HG03095 (cell line): ENCODE results near the gene MSRB2.
A peak's percentile ranks its signal among the peaks of the same experiment; 100 is the strongest.
"Not testable (repeated sequence)": the region's sequence is repeated elsewhere in the genome, so short reads cannot be mapped to it uniquely, and the experiment has no call there.

ENCODE experiments used
- ATAC-seq: cut with Tn5 transposase; IDR thresholded peaks from one replicate; pipeline ENCODE4 v1.9.1; 2021; ENCODE audit warnings: moderate library complexity; ENCODE audit not compliant: unreplicated experiment

MSRB2 gene

DNA sequence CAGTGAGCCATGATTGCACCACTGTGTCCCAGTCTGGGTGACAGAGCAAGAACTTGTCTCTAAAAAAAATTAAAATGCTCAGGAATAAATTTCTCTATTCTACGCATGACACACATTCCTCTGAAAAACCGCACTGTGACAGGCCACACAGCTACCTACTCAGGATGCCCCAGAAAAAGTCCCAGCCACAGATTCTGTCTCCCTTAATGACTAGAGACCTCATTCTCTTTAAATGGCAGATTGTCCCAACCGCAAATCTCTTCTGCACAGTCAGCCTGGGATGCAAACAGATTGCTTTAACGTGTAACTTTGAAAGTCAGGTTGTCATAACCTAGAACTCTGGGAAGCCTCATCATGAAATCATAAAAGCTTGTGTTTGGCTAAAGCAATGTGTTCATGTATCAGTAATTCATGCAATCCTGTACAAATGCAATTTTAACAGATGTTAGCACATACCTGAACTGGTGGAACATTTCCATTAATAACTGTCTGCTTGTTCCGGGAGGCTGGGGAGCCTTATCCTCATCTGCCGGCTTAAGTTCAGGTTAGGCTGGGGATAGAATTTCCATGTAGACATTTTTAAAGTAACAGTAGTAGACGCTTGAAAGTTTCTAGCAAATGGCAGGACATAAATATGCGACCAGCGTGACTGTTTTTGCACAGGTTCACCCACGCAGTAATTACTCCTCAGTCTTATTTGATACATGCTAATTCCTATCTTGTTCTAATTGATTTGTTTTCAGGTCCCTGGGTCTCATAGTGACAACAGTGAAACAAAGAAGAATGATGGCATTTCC lies 26.2 kb upstream of the MSRB2 start:
- no peak for ATAC-seq

GRCh38 chr10:23070092-23070912 lies 25.1 kb upstream of the MSRB2 start:
- peak; percentile 9 for ATAC-seq

DNA sequence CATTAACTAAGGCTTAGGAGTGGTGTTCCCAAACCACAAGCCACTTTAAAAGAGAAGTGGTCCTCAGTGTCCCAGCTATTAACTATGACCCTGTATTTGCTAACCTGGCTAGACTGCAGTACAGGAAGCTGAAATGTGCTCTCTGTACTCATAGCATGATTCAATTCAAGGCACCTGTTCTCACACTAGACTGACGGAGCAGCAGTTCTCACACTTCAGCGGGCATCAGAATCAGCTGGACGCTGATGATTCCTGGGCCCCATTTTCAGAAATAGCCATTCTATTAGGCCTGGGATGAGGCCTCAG lies 24.5 kb upstream of the MSRB2 start:
- peak; percentile 73 for ATAC-seq

- ATAC-seq: not testable (repeated sequence)
Observed at GRCh38 chr10:23072593-23072992, 22.8 kb upstream of the MSRB2 start.

DNA sequence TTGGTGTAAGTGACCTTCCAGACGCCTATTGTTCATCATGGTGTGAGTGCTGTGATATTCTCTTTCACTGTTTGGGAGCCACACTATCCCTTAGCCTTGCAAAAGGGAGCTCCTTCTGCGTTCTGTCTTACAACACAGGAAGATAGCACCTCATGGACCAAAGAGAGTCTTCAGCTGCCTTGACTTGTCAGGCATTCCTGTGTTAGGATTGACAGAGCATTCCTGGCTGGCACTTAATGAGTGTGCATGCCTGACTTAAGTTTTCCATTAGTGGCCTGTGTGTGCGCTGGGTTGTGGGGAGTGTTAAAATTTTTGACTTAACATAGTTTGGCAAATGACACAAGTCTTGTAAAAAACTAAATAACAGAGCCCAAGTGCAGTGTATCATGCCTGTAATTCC lies 21.9 kb upstream of the MSRB2 start:
- no peak for ATAC-seq

DNA sequence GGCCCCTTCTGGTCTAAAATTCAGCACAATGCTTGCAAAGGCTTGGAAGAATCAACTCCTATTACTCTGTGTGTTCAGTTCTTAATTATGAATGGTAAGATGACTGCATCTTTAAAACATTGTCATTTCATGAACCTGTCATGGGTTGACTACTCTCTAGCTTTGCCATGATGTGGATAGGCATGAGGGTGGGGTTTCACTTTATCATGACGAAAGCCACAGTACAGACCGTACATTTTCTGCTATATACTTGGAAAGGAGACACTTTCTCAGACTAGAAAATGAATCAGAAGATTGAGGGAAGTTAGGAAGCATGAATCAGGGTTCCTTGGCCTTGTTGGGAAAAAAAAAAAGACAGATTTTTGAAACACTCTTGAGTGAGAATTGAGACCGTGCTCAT lies 19.7 kb upstream of the MSRB2 start:
- no peak for ATAC-seq

GRCh38 chr10:23078114-23078513 lies 17.3 kb upstream of the MSRB2 start:
- ATAC-seq: no peak

- no peak for ATAC-seq
Observed at GRCh38 chr10:23079700-23080099, 15.7 kb upstream of the MSRB2 start.

- no peak for ATAC-seq
Observed at GRCh38 chr10:23080262-23080661, 15.1 kb upstream of the MSRB2 start.

GRCh38 chr10:23081221-23081750 lies 14.1 kb upstream of the MSRB2 start:
- no peak for ATAC-seq

DNA sequence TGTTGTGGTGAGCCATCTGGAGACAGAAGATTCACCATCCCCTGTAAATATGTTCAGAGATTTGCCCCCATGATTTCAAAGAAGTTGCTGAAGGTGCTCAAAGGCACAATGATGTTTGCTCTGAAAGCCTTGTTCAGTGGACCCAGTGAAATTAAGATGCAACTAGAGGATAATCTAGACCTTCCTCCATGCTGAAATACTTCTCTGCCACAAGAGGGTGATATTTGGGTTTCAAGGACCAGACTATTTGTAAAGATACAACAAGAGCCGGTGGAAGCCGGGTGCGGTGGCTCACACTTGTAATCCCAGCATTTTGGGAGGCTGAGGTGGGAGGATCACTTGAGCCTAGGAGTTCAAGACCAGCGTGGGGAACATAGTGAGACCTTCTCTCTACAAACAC lies 13.5 kb upstream of the MSRB2 start:
- ATAC-seq: no peak

GRCh38 chr10:23088609-23089008 lies 6.8 kb upstream of the MSRB2 start:
- ATAC-seq: no peak

- ATAC-seq: no peak
Observed at GRCh38 chr10:23094786-23095403, 484 bp upstream of the MSRB2 start.

- peak; percentile 52 for ATAC-seq
Observed at GRCh38 chr10:23095966-23096801, 805 bp downstream of the MSRB2 start.

DNA sequence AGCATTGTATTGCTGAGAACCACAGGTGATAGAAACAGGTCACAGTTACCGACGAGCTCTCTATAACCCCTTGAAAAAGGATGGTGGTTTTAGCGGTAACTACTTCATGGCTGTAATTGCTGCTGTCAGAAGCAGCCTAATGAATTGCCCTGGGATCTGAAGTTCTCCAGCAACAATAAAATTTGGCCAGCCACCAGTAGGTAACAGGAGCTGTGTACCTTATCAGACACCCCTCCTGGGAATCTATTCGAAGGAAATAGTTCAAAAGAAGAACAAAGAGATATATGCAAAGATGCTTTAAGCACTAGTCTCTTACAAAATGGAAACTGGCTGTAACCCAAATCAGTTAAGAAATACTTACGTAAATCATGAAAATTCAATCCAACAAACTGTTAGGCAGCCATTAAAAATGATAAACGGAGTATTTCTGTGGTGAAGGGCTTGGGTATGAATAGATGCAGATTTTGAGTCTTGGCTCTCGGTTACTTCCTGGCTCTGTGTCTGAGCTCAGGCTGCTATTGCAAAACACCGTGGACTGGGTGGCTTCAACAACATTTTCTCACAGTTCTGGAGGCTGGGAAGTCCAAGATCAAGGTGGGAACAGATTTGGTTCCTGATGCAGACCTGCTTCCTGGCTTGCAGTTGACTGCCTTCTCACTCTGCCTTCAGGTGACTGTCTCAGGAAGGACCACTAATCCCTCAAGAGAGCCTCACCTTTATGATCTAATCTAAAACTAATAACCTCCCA lies 1.6 kb downstream of the MSRB2 start:
- ATAC-seq: no peak

DNA sequence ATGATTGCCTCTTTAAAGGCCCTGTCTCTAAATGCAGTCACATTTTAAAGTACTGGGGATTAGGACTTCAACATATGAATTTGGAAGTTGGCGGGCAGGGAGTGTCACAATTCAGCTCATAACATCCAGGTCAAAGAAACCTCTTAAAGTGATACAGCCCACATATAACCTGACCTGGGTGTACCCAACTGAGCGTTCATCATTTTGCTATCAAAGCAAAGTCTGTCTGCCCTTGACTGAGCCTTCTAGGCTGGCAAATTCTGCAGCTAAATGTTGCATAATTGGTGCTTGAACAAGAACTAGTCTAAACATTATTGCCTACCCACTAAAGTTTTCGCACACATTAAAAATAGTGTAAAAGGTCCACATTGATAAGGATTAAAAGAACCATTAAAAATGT lies 3.7 kb downstream of the MSRB2 start:
- no peak for ATAC-seq

DNA sequence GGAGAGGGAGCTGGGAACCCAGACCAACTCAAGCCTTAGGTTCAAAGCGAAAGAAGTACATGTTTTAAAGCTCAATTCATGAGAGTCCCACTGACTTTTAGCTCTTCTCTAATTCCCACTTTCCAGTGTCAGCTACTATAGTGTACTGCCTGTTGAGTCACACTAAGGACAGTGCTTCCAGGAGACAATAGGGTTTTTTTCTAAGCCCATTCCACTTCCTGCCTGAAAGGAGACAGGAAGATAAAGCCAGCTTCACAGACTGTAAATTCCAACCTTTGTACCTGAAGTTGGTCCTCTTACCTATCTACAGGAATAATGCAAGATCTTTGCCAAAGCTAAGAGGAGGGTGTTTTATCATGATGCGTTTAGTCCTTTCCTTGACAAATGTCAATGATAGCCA lies 4.4 kb downstream of the MSRB2 start:
- no peak for ATAC-seq

- no peak for ATAC-seq
Observed at GRCh38 chr10:23100331-23101030, 5.1 kb downstream of the MSRB2 start.

- no peak for ATAC-seq
Observed at GRCh38 chr10:23106331-23107072, 11.1 kb downstream of the MSRB2 start.
